Keratinocyte (primary cell): Measurements from ENCODE around the gene CDKL5.

Experiments used
- EZH2 ChIP-seq: IDR thresholded peaks from one replicate; pipeline ENCODE4 v1.6.1; 2012; ENCODE audit warnings: inconsistent platforms, mild to moderate bottlenecking, low read length, moderate library complexity
- TF ChIP-seq, protein P1 (sequence below), 3 experiments: IDR thresholded peaks in 1 of 3; conservative IDR thresholded peaks in 1 of 3; optimal IDR thresholded peaks in 1 of 3; 2 replicates in 2 of 3; 3 replicates in 1 of 3; pipeline versions ENCODE3 to v1.5.1; 2011; ENCODE audit warnings: low read length in 3 of 3, mild to moderate bottlenecking in 3 of 3, moderate library complexity in 2 of 3, control low read depth in 1 of 3, inconsistent platforms in 1 of 3; ENCODE audit not compliant: insufficient read depth in 2 of 3; ENCODE audit errors: extremely low read depth in 1 of 3

DNA sequence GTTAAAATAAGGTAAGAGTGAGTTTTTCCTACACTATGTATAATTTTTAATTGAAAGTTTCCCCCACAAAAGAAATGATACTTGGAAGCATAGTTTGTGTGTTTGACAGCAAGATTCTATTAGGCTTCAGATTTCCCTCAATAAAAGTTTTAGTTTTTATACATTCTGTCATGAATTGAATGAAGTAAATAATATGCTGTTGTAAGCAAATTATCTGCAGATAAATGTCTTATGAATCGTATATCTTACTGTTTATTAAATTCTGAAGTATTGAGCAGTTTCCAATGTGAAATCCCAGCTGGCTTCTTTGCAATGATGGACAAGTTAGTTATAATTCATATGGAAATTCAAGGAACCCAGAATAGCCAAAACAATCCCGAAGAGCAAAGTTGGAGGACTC, 213.0 kb downstream of the CDKL5 start:
- TF ChIP-seq, protein P1, sequence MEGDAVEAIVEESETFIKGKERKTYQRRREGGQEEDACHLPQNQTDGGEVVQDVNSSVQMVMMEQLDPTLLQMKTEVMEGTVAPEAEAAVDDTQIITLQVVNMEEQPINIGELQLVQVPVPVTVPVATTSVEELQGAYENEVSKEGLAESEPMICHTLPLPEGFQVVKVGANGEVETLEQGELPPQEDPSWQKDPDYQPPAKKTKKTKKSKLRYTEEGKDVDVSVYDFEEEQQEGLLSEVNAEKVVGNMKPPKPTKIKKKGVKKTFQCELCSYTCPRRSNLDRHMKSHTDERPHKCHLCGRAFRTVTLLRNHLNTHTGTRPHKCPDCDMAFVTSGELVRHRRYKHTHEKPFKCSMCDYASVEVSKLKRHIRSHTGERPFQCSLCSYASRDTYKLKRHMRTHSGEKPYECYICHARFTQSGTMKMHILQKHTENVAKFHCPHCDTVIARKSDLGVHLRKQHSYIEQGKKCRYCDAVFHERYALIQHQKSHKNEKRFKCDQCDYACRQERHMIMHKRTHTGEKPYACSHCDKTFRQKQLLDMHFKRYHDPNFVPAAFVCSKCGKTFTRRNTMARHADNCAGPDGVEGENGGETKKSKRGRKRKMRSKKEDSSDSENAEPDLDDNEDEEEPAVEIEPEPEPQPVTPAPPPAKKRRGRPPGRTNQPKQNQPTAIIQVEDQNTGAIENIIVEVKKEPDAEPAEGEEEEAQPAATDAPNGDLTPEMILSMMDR (optimal IDR thresholded peaks at IDR 0.05 in 1 of 3, IDR thresholded peaks at IDR 0.05 in 1 of 3, conservative IDR thresholded peaks at IDR 0.05 in 1 of 3; ENCODE audit: extremely low read depth in 1 of 3, insufficient read depth in 2 of 3, low read length in 3 of 3), result no peak
- no peak for TF ChIP-seq EZH2
